Measurements from ENCODE around the gene INPP5K.

INPP5K gene

GRCh38 chr17:1462164-1463112, 54.0 kb downstream of the INPP5K start:
- ATAC-seq = no peak
- TF ChIP-seq ISL1 (CRISPR knock-in tag; IDR thresholded peaks at IDR 0.05) (no peak), CSRNP3 (CRISPR knock-in tag; IDR thresholded peaks at IDR 0.05) (no peak), BACH2 (CRISPR knock-in tag; IDR thresholded peaks at IDR 0.05; ENCODE audit: borderline replicate concordance) (no peak), ZNF565 (CRISPR knock-in tag; conservative IDR thresholded peaks at IDR 0.05; ENCODE audit: low read depth) (no peak), POU6F1 (CRISPR knock-in tag; IDR thresholded peaks at IDR 0.05; ENCODE audit: borderline replicate concordance, low read depth) (no peak), TSHZ2 (CRISPR knock-in tag; IDR thresholded peaks at IDR 0.05) (no peak), GLIS3 (CRISPR knock-in tag; IDR thresholded peaks at IDR 0.05) (no peak), TOX (CRISPR knock-in tag; IDR thresholded peaks at IDR 0.05; ENCODE audit: borderline replicate concordance) (no peak), CREB5 (CRISPR knock-in tag; IDR thresholded peaks at IDR 0.05; ENCODE audit: low read depth) (no peak), ZFP3 (CRISPR knock-in tag; IDR thresholded peaks at IDR 0.05) (no peak), SNAI2 (CRISPR knock-in tag; IDR thresholded peaks at IDR 0.05) (no peak), RARB (CRISPR knock-in tag; IDR thresholded peaks at IDR 0.05) (no peak), OSR1 (CRISPR knock-in tag; IDR thresholded peaks at IDR 0.05) (no peak), PPARA (CRISPR knock-in tag; IDR thresholded peaks at IDR 0.05; ENCODE audit: borderline replicate concordance) (no peak), CSDC2 (CRISPR knock-in tag; IDR thresholded peaks at IDR 0.05) (no peak), ARNTL (CRISPR knock-in tag; IDR thresholded peaks at IDR 0.05; ENCODE audit: borderline replicate concordance, low read depth) (no peak), TCF4 (CRISPR knock-in tag; IDR thresholded peaks at IDR 0.05; ENCODE audit: borderline replicate concordance) (no peak)

- no peak for ATAC-seq
- TF ChIP-seq ZC3H10 (CRISPR knock-in tag; IDR thresholded peaks at IDR 0.05) = no peak
- TF ChIP-seq CSDC2 (CRISPR knock-in tag; IDR thresholded peaks at IDR 0.05) = no peak
- no peak for TF ChIP-seq OSR1 (CRISPR knock-in tag; IDR thresholded peaks at IDR 0.05)
- TF ChIP-seq RARB (CRISPR knock-in tag; IDR thresholded peaks at IDR 0.05) = no peak
- no peak for TF ChIP-seq GLIS3 (CRISPR knock-in tag; IDR thresholded peaks at IDR 0.05)
- no peak for TF ChIP-seq SNAI2 (CRISPR knock-in tag; IDR thresholded peaks at IDR 0.05)
- no peak for TF ChIP-seq ISL1 (CRISPR knock-in tag; IDR thresholded peaks at IDR 0.05)
- TF ChIP-seq TOX (CRISPR knock-in tag; IDR thresholded peaks at IDR 0.05; ENCODE audit: borderline replicate concordance) = no peak
- TF ChIP-seq BACH2 (CRISPR knock-in tag; IDR thresholded peaks at IDR 0.05; ENCODE audit: borderline replicate concordance) = no peak
- TF ChIP-seq PPARA (CRISPR knock-in tag; IDR thresholded peaks at IDR 0.05; ENCODE audit: borderline replicate concordance) = no peak
- TF ChIP-seq ZFP30 (CRISPR knock-in tag; IDR thresholded peaks at IDR 0.05) = no peak
- no peak for TF ChIP-seq PATZ1 (CRISPR knock-in tag; IDR thresholded peaks at IDR 0.05; ENCODE audit: borderline replicate concordance)
- no peak for TF ChIP-seq ZNF70 (CRISPR knock-in tag; IDR thresholded peaks at IDR 0.05)
Measured at GRCh38 chr17:1461198-1461944, 55.0 kb downstream of the INPP5K start.
